Measurements from ENCODE around the gene SLC9B1.

SLC9B1 gene

GRCh38 chr4:103050736-103051436, 31.4 kb upstream of the SLC9B1 start:
- POLR2A ChIA-PET, result no interaction called here
- peaks cover 0 to 33% of the 10 kb centered on the region in 2 experiments; a peak in 1 of 3 replicates for H3K36me3 ChIP-seq (ENCODE audit: control insufficient read depth in 2 of 2, insufficient read depth in 1 of 2, low read length in 2 of 2)

GRCh38 chr4:103046416-103047290, 27.1 kb upstream of the SLC9B1 start:
- ChIA-PET CTCF (interaction anchor here (0.6 to 1.8 kb wide), 11 partner anchors 14 to 580 kb away, joined by 3 to 6 read pairs (median 3); no protein-coding TSS in a partner anchor), POLR2A (no interaction called here)
- Histone ChIP-seq H3K27ac (ENCODE audit: extremely low read depth, low read depth, low read length) (no peak overlapping the region), H3K4me3 (ENCODE audit: low read depth, low read length) (no peak overlapping the region), H3K36me3 (ENCODE audit: control insufficient read depth in 2 of 2, insufficient read depth in 1 of 2, low read length in 2 of 2) (peaks cover 0 to 42% of the 10 kb centered on the region in 2 experiments; a peak in 1 of 3 replicates), H3K9me3 (ENCODE audit: control insufficient read depth, insufficient read depth, low read depth, low read length) (no peaks in the 10 kb centered on the region), H3K4me1 (ENCODE audit: control insufficient read depth, insufficient read depth, low read length) (no peaks in the 10 kb centered on the region)
- no peak for TF ChIP-seq ZNF114 (tag by site-specific recombination; IDR thresholded peaks at IDR 0.05)
- peak; percentile 33; the same call in 1 of the 2 replicates for TF ChIP-seq ZNF654 (tag by site-specific recombination; IDR thresholded peaks at IDR 0.05; ENCODE audit: low read depth)

More at GRCh38 chr4:103050736-103051436, 31.4 kb upstream of the SLC9B1 start:
- Histone ChIP-seq H3K9me3 (ENCODE audit: control insufficient read depth, insufficient read depth, low read depth, low read length) (no peaks in the 10 kb centered on the region), H3K4me1 (ENCODE audit: control insufficient read depth, insufficient read depth, low read length) (no peaks in the 10 kb centered on the region), H3K27ac (ENCODE audit: extremely low read depth, low read depth, low read length) (no peak overlapping the region), H3K4me3 (ENCODE audit: low read depth, low read length) (no peak overlapping the region)
- CTCF ChIA-PET, result interaction anchor here (0.6 kb wide), 1 partner anchor 10 kb away, joined by 3 read pairs; no protein-coding TSS in a partner anchor
- no peak for TF ChIP-seq ZBTB26 (tag by site-specific recombination; optimal IDR thresholded peaks at IDR 0.05)
- TF ChIP-seq ZNF335 (tag by site-specific recombination; conservative IDR thresholded peaks at IDR 0.05), result no peak
- no peak for TF ChIP-seq ZNF530 (tag by site-specific recombination; IDR thresholded peaks at IDR 0.05; ENCODE audit: low read depth)
- no peak for TF ChIP-seq ZFP41 (tag by site-specific recombination; IDR thresholded peaks at IDR 0.05; ENCODE audit: borderline replicate concordance)
- no peak for TF ChIP-seq PRDM4 (tag by site-specific recombination; IDR thresholded peaks at IDR 0.05)
- no peak for TF ChIP-seq MZF1 (tag by site-specific recombination; IDR thresholded peaks at IDR 0.05; ENCODE audit: borderline replicate concordance)
- TF ChIP-seq YY2 (tag by site-specific recombination; IDR thresholded peaks at IDR 0.05), result no peak
- TF ChIP-seq ZNF175 (tag by site-specific recombination; IDR thresholded peaks at IDR 0.05), result no peak

GRCh38 chr4:103044183-103044582, 24.7 kb upstream of the SLC9B1 start:
- H3K36me3 ChIP-seq (ENCODE audit: control insufficient read depth in 2 of 2, insufficient read depth in 1 of 2, low read length in 2 of 2), result peaks cover 0 to 32% of the 10 kb centered on the region in 2 experiments; a peak in 1 of 3 replicates
- ChIA-PET CTCF (interaction anchor here (0.9 to 1.3 kb wide), 4 partner anchors 12 to 424 kb away, joined by 3 to 7 read pairs (median 4); no protein-coding TSS in a partner anchor), POLR2A (interaction anchor here (0.6 kb wide), 1 partner anchor 605 kb away, joined by 3 read pairs; no protein-coding TSS in a partner anchor)

More at GRCh38 chr4:103044183-103044582, 24.7 kb upstream of the SLC9B1 start:
- TF ChIP-seq HOXD13 (CRISPR knock-in tag; IDR thresholded peaks at IDR 0.05; ENCODE audit: borderline replicate concordance), result no peak
- TF ChIP-seq ZNF404 (tag by site-specific recombination; IDR thresholded peaks at IDR 0.05), result no peak
- no peak for TF ChIP-seq ZBTB17 (tag by site-specific recombination; IDR thresholded peaks at IDR 0.05)
- TF ChIP-seq SCRT2 (tag by site-specific recombination; IDR thresholded peaks at IDR 0.05), result no peak
- TF ChIP-seq ZNF658 (tag by site-specific recombination; IDR thresholded peaks at IDR 0.05), result no peak
- TF ChIP-seq ZNF791 (tag by site-specific recombination; IDR thresholded peaks at IDR 0.05), result no peak
- no peak for TF ChIP-seq ZNF529 (tag by site-specific recombination; IDR thresholded peaks at IDR 0.05; ENCODE audit: insufficient replicate concordance)
- no peak for TF ChIP-seq ZNF830 (tag by site-specific recombination; IDR thresholded peaks at IDR 0.05; ENCODE audit: low read depth)
- TF ChIP-seq ZBTB7A (tag by site-specific recombination; IDR thresholded peaks at IDR 0.05; ENCODE audit: low read depth), result no peak
- TF ChIP-seq ZNF341 (tag by site-specific recombination; IDR thresholded peaks at IDR 0.05; ENCODE audit: low read depth), result no peak
- no peak for TF ChIP-seq ZNF449 (tag by site-specific recombination; IDR thresholded peaks at IDR 0.05)
- H3K27ac ChIP-seq (ENCODE audit: extremely low read depth, low read depth, low read length), result no peak overlapping the region
- H3K4me1 ChIP-seq (ENCODE audit: control insufficient read depth, insufficient read depth, low read length), result no peaks in the 10 kb centered on the region
- no peaks in the 10 kb centered on the region for H3K9me3 ChIP-seq (ENCODE audit: control insufficient read depth, insufficient read depth, low read depth, low read length)
- H3K4me3 ChIP-seq (ENCODE audit: low read depth, low read length), result no peak overlapping the region

Measured in HEK293 (cell line).